H1 (cell line): ENCODE measurements around the gene RAP1GAP. TPM values are rescaled to one million over a fixed set of nuclear protein-coding genes. Genes with fewer than 3 reads are reported as not detected.

ENCODE experiments used
- CTCF ChIA-PET: fragments of 300-600 bp; sonication (Branson Sonifier 250); formaldehyde crosslinking; loops from one replicate; lab custom pipeline; 2021; ENCODE audit not compliant: partially characterized antibody; lab: Charles Lee
- POLR2A ChIA-PET: fragments of 300-600 bp; sonication (Branson Sonifier 250); formaldehyde crosslinking; loops from one replicate; lab custom pipeline; 2021; ENCODE audit warnings: inconsistent platforms; ENCODE audit not compliant: partially characterized antibody; lab: Charles Lee
- DNase-seq, 2 experiments: peaks; one replicate each; pipeline versions ENCODE4 v3.0.0 to v3.0.0-alpha.2; 2010 to 2022; ENCODE audit warnings: low spot score in 2 of 2, low read depth in 1 of 2, mixed read lengths in 1 of 2
- FAIRE-seq: peaks from 2 replicates; lab custom pipeline; 2011; peaks lifted over from hg19 to GRCh38; lab: Jason Lieb, UNC
- H2AFZ ChIP-seq: 2 replicates; pipeline ENCODE4 v1.8.1; 2012; ENCODE audit warnings: low read length, inconsistent platforms
- H2AK5ac ChIP-seq: 2 replicates; pipeline ENCODE4 v1.6.1; 2013; ENCODE audit warnings: low read depth, low read length
- H2BK120ac ChIP-seq: replicated peaks from 2 replicates; pipeline ENCODE3; 2013; ENCODE audit warnings: low read depth, low read length, inconsistent platforms
- H2BK12ac ChIP-seq: 2 replicates; pipeline ENCODE4 v1.6.1; 2013; ENCODE audit warnings: low read depth, low read length
- H2BK15ac ChIP-seq: 2 replicates; pipeline ENCODE4 v1.6.1; 2013; ENCODE audit warnings: low read length
- H2BK20ac ChIP-seq: 2 replicates; pipeline ENCODE4 v1.6.1; 2013; ENCODE audit warnings: low read length
- H2BK5ac ChIP-seq: 2 replicates; pipeline ENCODE4 v1.6.1; 2013; ENCODE audit warnings: low read depth, low read length
- H3K14ac ChIP-seq: 2 replicates; pipeline ENCODE4 v1.6.1; 2013; ENCODE audit warnings: inconsistent platforms; ENCODE audit not compliant: insufficient read length
- H3K18ac ChIP-seq: 2 replicates; pipeline ENCODE4 v1.6.1; 2013; ENCODE audit warnings: low read length; ENCODE audit errors: extremely low read depth
- H3K23ac ChIP-seq: 2 replicates; pipeline ENCODE4 v1.6.1; 2013; ENCODE audit warnings: inconsistent platforms; ENCODE audit not compliant: insufficient read length
- H3K23me2 ChIP-seq: 2 replicates; pipeline ENCODE4 v1.6.1; 2013; ENCODE audit warnings: low read depth, low read length
- H3K27ac ChIP-seq: 2 replicates; pipeline ENCODE4 v1.6.1; 2011; ENCODE audit warnings: low read depth, low read length, inconsistent platforms
- H3K27me3 ChIP-seq, 4 experiments: replicated peaks in 1 of 4; 1 replicate in 1 of 4; 2 replicates in 3 of 4; pipeline versions ENCODE4 v1.6.1 to v1.8.1; 2011 to 2013; ENCODE audit warnings: low read length in 3 of 4, mild to moderate bottlenecking in 3 of 4, inconsistent platforms in 2 of 4, mixed read lengths in 2 of 4, moderate library complexity in 1 of 4; ENCODE audit not compliant: control insufficient read depth in 3 of 4, insufficient read depth in 3 of 4; ENCODE audit errors: extremely low read depth in 1 of 4
- H3K36me3 ChIP-seq, 4 experiments: 2 replicates each; pipeline versions ENCODE4 v1.6.1 to v1.8.1; 2011 to 2013; ENCODE audit warnings: mild to moderate bottlenecking in 4 of 4, low read length in 3 of 4, moderate library complexity in 2 of 4, control low read depth in 1 of 4, inconsistent platforms in 1 of 4; ENCODE audit not compliant: insufficient read depth in 4 of 4, control insufficient read depth in 2 of 4
- H3K4ac ChIP-seq: replicated peaks from 2 replicates; pipeline ENCODE3; 2013; ENCODE audit warnings: low read length, low read depth, mixed read lengths, inconsistent platforms; ENCODE audit not compliant: insufficient read length
- H3K4me1 ChIP-seq, 4 experiments: replicated peaks in 1 of 4; 1 replicate in 1 of 4; 2 replicates in 3 of 4; pipeline versions ENCODE4 v1.6.1 to v1.8.1; 2011 to 2013; ENCODE audit warnings: low read length in 3 of 4, inconsistent platforms in 2 of 4, mixed read lengths in 1 of 4; ENCODE audit not compliant: insufficient read depth in 4 of 4, control insufficient read depth in 3 of 4
- H3K4me2 ChIP-seq, 2 experiments: 2 replicates each; pipeline versions ENCODE4 v1.6.1 to v1.8.1; 2011 to 2013; ENCODE audit warnings: low read depth in 2 of 2, low read length in 2 of 2, control low read depth in 1 of 2, inconsistent platforms in 1 of 2, mild to moderate bottlenecking in 1 of 2; ENCODE audit not compliant: insufficient read depth in 1 of 2
- H3K4me3 ChIP-seq, 4 experiments: fragments of 200-600, 300-600 bp in 1 of 4; sonication (generic), shearing (Covaris generic), sonication (Bioruptor Twin) in 1 of 4; 2 replicates each; pipeline versions ENCODE4 v1.5.1 to v1.8.1; 2011 to 2016; ENCODE audit warnings: low read length in 4 of 4, low read depth in 3 of 4, control low read depth in 2 of 4, inconsistent platforms in 2 of 4, mild to moderate bottlenecking in 2 of 4, mixed read lengths in 1 of 4, moderate library complexity in 1 of 4; ENCODE audit not compliant: insufficient read depth in 2 of 4; ENCODE audit errors: extremely low read depth in 1 of 4
- H3K56ac ChIP-seq: replicated peaks from 2 replicates; pipeline ENCODE3; 2013; ENCODE audit warnings: low read depth, mild to moderate bottlenecking, mixed read lengths, low read length, inconsistent platforms; ENCODE audit not compliant: insufficient read length
- H3K79me1 ChIP-seq: 2 replicates; pipeline ENCODE4 v1.6.1; 2013; ENCODE audit warnings: low read depth, low read length, control low read depth
- H3K79me2 ChIP-seq, 2 experiments: 2 replicates each; pipeline versions ENCODE4 v1.6.1 to v1.8.1; 2012 to 2013; ENCODE audit warnings: low read length in 2 of 2, mild to moderate bottlenecking in 2 of 2, inconsistent platforms in 1 of 2; ENCODE audit not compliant: insufficient read depth in 2 of 2, control insufficient read depth in 1 of 2
- H3K9ac ChIP-seq, 4 experiments: replicated peaks in 1 of 4; 1 replicate in 1 of 4; 2 replicates in 3 of 4; pipeline versions ENCODE4 v1.6.1 to v1.8.1; 2011 to 2013; ENCODE audit warnings: low read depth in 3 of 4, low read length in 3 of 4, control low read depth in 2 of 4, mild to moderate bottlenecking in 2 of 4, moderate library complexity in 2 of 4, inconsistent platforms in 1 of 4; ENCODE audit errors: extremely low read depth in 1 of 4
- H3K9me3 ChIP-seq, 2 experiments: 2 replicates each; pipeline versions ENCODE4 v1.6.1 to v1.8.1; 2012 to 2013; ENCODE audit warnings: mild to moderate bottlenecking in 2 of 2, moderate library complexity in 2 of 2, control low read depth in 1 of 2, inconsistent platforms in 1 of 2, low read depth in 1 of 2, low read length in 1 of 2, mixed read lengths in 1 of 2; ENCODE audit not compliant: insufficient read depth in 2 of 2
- H4K20me1 ChIP-seq, 2 experiments: replicated peaks in 1 of 2; 2 replicates each; pipeline versions ENCODE3 to v1.8.1; 2011 to 2013; ENCODE audit warnings: inconsistent platforms in 2 of 2, low read length in 2 of 2, mild to moderate bottlenecking in 1 of 2; ENCODE audit not compliant: insufficient read depth in 2 of 2, control insufficient read depth in 1 of 2
- H4K5ac ChIP-seq: 2 replicates; pipeline ENCODE4 v1.6.1; 2013; ENCODE audit warnings: low read length, low read depth, mixed read lengths, inconsistent platforms; ENCODE audit not compliant: insufficient read length
- H4K8ac ChIP-seq: 2 replicates; pipeline ENCODE4 v1.8.0; 2013; ENCODE audit warnings: mild to moderate bottlenecking, moderate library complexity, low read length, inconsistent platforms; ENCODE audit not compliant: insufficient read depth; ENCODE audit errors: extremely low read depth
- H4K91ac ChIP-seq: replicated peaks from 2 replicates; pipeline ENCODE3; 2013; ENCODE audit warnings: low read length, mixed read lengths, inconsistent platforms; ENCODE audit not compliant: insufficient read length
- CBX8 ChIP-seq: fragments of 300-800, 300-1000 bp; sonication (generic); IDR thresholded peaks from 2 replicates; pipeline ENCODE4 v1.7.1; 2016; ENCODE audit warnings: low read depth, low read length, borderline replicate concordance
- CEBPB ChIP-seq: IDR thresholded peaks from 2 replicates; pipeline ENCODE4 v1.6.1; 2012; ENCODE audit warnings: low read depth, low read length
- CHD2 ChIP-seq: IDR thresholded peaks from 2 replicates; pipeline ENCODE4 v1.6.1; 2012; ENCODE audit warnings: low read length, improper control_type of control experiment
- KDM4A ChIP-seq: IDR thresholded peaks from one replicate; pipeline ENCODE4 v1.7.1; 2012; ENCODE audit warnings: low read depth, mild to moderate bottlenecking, moderate library complexity, low read length, inconsistent platforms; ENCODE audit not compliant: severe bottlenecking
- PHF8 ChIP-seq: fragments of 200-600 bp; sonication (generic); conservative IDR thresholded peaks from 2 replicates; pipeline ENCODE4 v1.7.1; 2012; ENCODE audit warnings: low read depth, mild to moderate bottlenecking, inconsistent platforms, low read length, moderate library complexity
- POU5F1 ChIP-seq: IDR thresholded peaks from 2 replicates; pipeline ENCODE4 v1.6.1; 2011; ENCODE audit warnings: low read depth, mild to moderate bottlenecking, low read length, moderate library complexity
- RBBP5 ChIP-seq: IDR thresholded peaks from 2 replicates; pipeline ENCODE4 v1.7.1; 2012; ENCODE audit warnings: low read depth, mild to moderate bottlenecking, inconsistent platforms, low read length, moderate library complexity, borderline replicate concordance
- RFX5 ChIP-seq: IDR thresholded peaks from 2 replicates; pipeline ENCODE4 v1.6.1; 2011; ENCODE audit warnings: low read depth, low read length, improper control_type of control experiment, borderline replicate concordance
- RXRA ChIP-seq: IDR thresholded peaks from 2 replicates; pipeline ENCODE4 v1.6.1; 2011; ENCODE audit warnings: low read depth, mild to moderate bottlenecking, low read length, moderate library complexity; ENCODE audit not compliant: insufficient read depth
- SP2 ChIP-seq: IDR thresholded peaks from 2 replicates; pipeline ENCODE4 v1.6.1; 2012; ENCODE audit warnings: mild to moderate bottlenecking, low read length, inconsistent platforms
- TAF7 ChIP-seq: optimal IDR thresholded peaks from 2 replicates; pipeline ENCODE3; 2011; ENCODE audit warnings: low read depth, mild to moderate bottlenecking, inconsistent platforms, low read length, moderate library complexity, borderline replicate concordance
- WGBS, 2 experiments: shearing (Covaris generic) in 1 of 2; methylation state at CpG; one replicate each; pipeline versions ENCODE4 v1.1.6 to v1.1.7; 2013 to 2015; ENCODE audit warnings: low lambda C conversion rate in 2 of 2, mixed read lengths in 2 of 2, inconsistent platforms in 1 of 2, low coverage in 1 of 2, missing lambda C conversion rate in 1 of 2; ENCODE audit not compliant: insufficient replicate concordance in 2 of 2, insufficient coverage in 1 of 2, insufficient read length in 1 of 2; ENCODE audit errors: extremely low coverage in 1 of 2, missing lambda C conversion rate in 1 of 2; 5-methylcytosine and 5-hydroxymethylcytosine counted together
- polyA plus RNA-seq, 7 experiments: library from polyadenylated mRNA; depleted of rRNA in 3 of 7; stranded (reverse) in 5 of 7; unstranded in 2 of 7; fragments of >200 nt in 5 of 7; fragments of 200-250 nt in 2 of 7; gene quantifications; 1 replicate in 5 of 7; 2 replicates in 1 of 7; 4 replicates in 1 of 7; pipeline versions ENCODE4 v1.2.1 to v1.2.3, GENCODE V29; 2011 to 2013; ENCODE audit warnings: missing spikeins in 2 of 7, mixed read lengths in 2 of 7
- total RNA-seq: library from RNA; stranded (reverse); fragmentation: NEBNext Ultra II Directional; extraction: Animal tissue kit (Norgen Biotek cat#: 25700); gene quantifications from 2 replicates; pipeline ENCODE4 v1.2.1, GENCODE V29; 2021

Gene RAP1GAP
- total and polyA plus RNA-seq, 2 of the 8 experiments (the other 6 are each of a cell fraction or from before 2014, with no cell fraction given), result 8.4 TPM

- H2BK20ac ChIP-seq, result no peak overlapping the region
- POLR2A ChIA-PET, result no interaction called here
- H4K20me1 ChIP-seq, result peaks cover 0 to 3% of the 10 kb centered on the region in 2 experiments
- no peak overlapping the region for H3K23ac ChIP-seq
- no peak overlapping the region for H3K14ac ChIP-seq
- CTCF ChIA-PET, result interaction anchor here (0.6 kb wide), 1 partner anchor 144 kb away, joined by 3 read pairs; no protein-coding TSS in a partner anchor
- no peak overlapping the region for H3K4me3 ChIP-seq
- no peak overlapping the region for H3K18ac ChIP-seq
- H3K9me3 ChIP-seq, result no peaks in the 10 kb centered on the region
- H3K9ac ChIP-seq, result no peak overlapping the region
- WGBS, 2 experiments, result 96% methylated on average over 4 of the region's 4 CpGs; no CpG with 5 or more reads in 1 of the 2 experiments
- peaks cover 4 to 45% (median 29%) of the 10 kb centered on the region in 4 experiments; a peak in 7 of 8 replicates for H3K36me3 ChIP-seq
- no peak overlapping the region for H3K27ac ChIP-seq
- H4K8ac ChIP-seq, result no peak overlapping the region
- H2AK5ac ChIP-seq, result no peak overlapping the region
- DNase-seq (no peak), FAIRE-seq (no peak)
- H3K4me1 ChIP-seq, result peaks cover 0 to under 1% (median under 1%) of the 10 kb centered on the region in 4 experiments; a peak in 3 of 7 replicates
- no peak overlapping the region for H4K91ac ChIP-seq
- no peak overlapping the region for H2BK12ac ChIP-seq
- TF ChIP-seq KDM4A, result no peak
- no peak for TF ChIP-seq CEBPB
- no peak for TF ChIP-seq POU5F1
- no peak for TF ChIP-seq RXRA
- TF ChIP-seq SP2, result no peak
- TF ChIP-seq PHF8, result no peak
- no peak for TF ChIP-seq CBX8
- TF ChIP-seq CHD2, result no peak
- no peak for TF ChIP-seq RFX5
- TF ChIP-seq RBBP5, result no peak
- no peak for TF ChIP-seq TAF7
- no peak overlapping the region for H2BK120ac ChIP-seq
- no peak overlapping the region for H2BK15ac ChIP-seq
- H2BK5ac ChIP-seq, result no peak overlapping the region
- H3K4me2 ChIP-seq, result no peak overlapping the region
- no peak overlapping the region for H3K4ac ChIP-seq
- H3K79me1 ChIP-seq, result no peaks in the 10 kb centered on the region
- no peaks in the 10 kb centered on the region for H3K79me2 ChIP-seq
- H3K27me3 ChIP-seq, result no peaks in the 10 kb centered on the region
- no peak overlapping the region for H4K5ac ChIP-seq
- H3K23me2 ChIP-seq, result no peaks in the 10 kb centered on the region
- no peak overlapping the region for H2AFZ ChIP-seq
- no peak overlapping the region for H3K56ac ChIP-seq
These were observed 30.9 kb upstream of the RAP1GAP start for GRCh38 chr1:21700094-21700493.
